Neuronal stem cell (in vitro differentiated cells): ENCODE measurements around the gene OTOG.
A peak's percentile ranks its signal among the peaks of the same experiment; 100 is the strongest.

ENCODE experiments used
- DNase-seq: peaks from one replicate; pipeline ENCODE4 v3.0.0-alpha.2; 2013; ENCODE audit warnings: low spot score
- H2AFZ ChIP-seq: one replicate; pipeline ENCODE4 v1.6.1; 2013; ENCODE audit warnings: mild to moderate bottlenecking, low read length, inconsistent platforms
- H2AK5ac ChIP-seq: 2 replicates; pipeline ENCODE4 v1.6.1; 2013; ENCODE audit warnings: low read depth, mild to moderate bottlenecking, inconsistent platforms, low read length, moderate library complexity, mixed read lengths
- H2BK120ac ChIP-seq: 2 replicates; pipeline ENCODE4 v1.6.1; 2013; ENCODE audit warnings: low read depth, mild to moderate bottlenecking, inconsistent platforms, low read length, moderate library complexity, mixed read lengths
- H2BK12ac ChIP-seq: one replicate; pipeline ENCODE4 v1.6.1; 2013; ENCODE audit warnings: low read length, inconsistent platforms
- H2BK15ac ChIP-seq: 2 replicates; pipeline ENCODE4 v1.6.1; 2013; ENCODE audit warnings: mild to moderate bottlenecking, low read length, inconsistent platforms, mixed read lengths
- H2BK5ac ChIP-seq: one replicate; pipeline ENCODE4 v1.6.1; 2013; ENCODE audit warnings: inconsistent platforms, mild to moderate bottlenecking, low read length, moderate library complexity
- H3K14ac ChIP-seq: one replicate; pipeline ENCODE4 v1.6.1; 2013; ENCODE audit warnings: low read length, inconsistent platforms
- H3K18ac ChIP-seq: 2 replicates; pipeline ENCODE4 v1.6.1; 2013; ENCODE audit warnings: low read length, inconsistent platforms
- H3K23ac ChIP-seq: 2 replicates; pipeline ENCODE4 v1.6.1; 2013; ENCODE audit warnings: low read depth, mild to moderate bottlenecking, mixed read lengths, low read length, inconsistent platforms; ENCODE audit not compliant: poor library complexity
- H3K27ac ChIP-seq: replicated peaks from 3 replicates; pipeline ENCODE4 v1.5.1; 2013; ENCODE audit warnings: low read length, inconsistent platforms
- H3K27me3 ChIP-seq, 3 experiments: 2 replicates each; pipeline ENCODE4 v1.6.1; 2013; ENCODE audit warnings: low read length in 3 of 3, mild to moderate bottlenecking in 2 of 3, inconsistent platforms in 1 of 3, low read depth in 1 of 3, mixed read lengths in 1 of 3, moderate library complexity in 1 of 3; ENCODE audit not compliant: control insufficient read depth in 3 of 3, insufficient read depth in 3 of 3
- H3K36me3 ChIP-seq, 2 donors: replicated peaks in 1 of 2; 2 replicates each; pipeline ENCODE4 v1.6.1; 2013; ENCODE audit warnings: low read length in 2 of 2; ENCODE audit not compliant: control insufficient read depth in 2 of 2, insufficient read depth in 2 of 2
- H3K4ac ChIP-seq: 2 replicates; pipeline ENCODE4 v1.6.1; 2013; ENCODE audit warnings: inconsistent platforms, mild to moderate bottlenecking, low read length, moderate library complexity
- H3K4me1 ChIP-seq, 2 donors: 1 replicate in 1 of 2; 2 replicates in 1 of 2; pipeline ENCODE4 v1.6.1; 2013; ENCODE audit warnings: low read length in 2 of 2, low read depth in 1 of 2; ENCODE audit not compliant: control insufficient read depth in 2 of 2, insufficient read depth in 1 of 2
- H3K4me2 ChIP-seq: one replicate; pipeline ENCODE4 v1.6.1; 2013; ENCODE audit warnings: mild to moderate bottlenecking, low read length, inconsistent platforms; ENCODE audit not compliant: insufficient read depth, poor library complexity, severe bottlenecking
- H3K4me3 ChIP-seq, 2 donors: 2 replicates each; pipeline ENCODE4 v1.5.1; 2013; ENCODE audit warnings: low read length in 2 of 2, mild to moderate bottlenecking in 2 of 2, inconsistent platforms in 1 of 2, moderate library complexity in 1 of 2
- H3K79me1 ChIP-seq: one replicate; pipeline ENCODE4 v1.6.1; 2013; ENCODE audit warnings: low read depth, mild to moderate bottlenecking, inconsistent platforms, low read length, moderate library complexity
- H3K9ac ChIP-seq: one replicate; pipeline ENCODE4 v1.6.1; 2013; ENCODE audit warnings: mild to moderate bottlenecking, low read depth, low read length, inconsistent platforms; ENCODE audit not compliant: poor library complexity
- H3K9me3 ChIP-seq, 2 donors: replicated peaks in 1 of 2; 2 replicates each; pipeline versions ENCODE3 to v1.6.1; 2013; ENCODE audit warnings: low read length in 2 of 2, mild to moderate bottlenecking in 2 of 2, inconsistent platforms in 1 of 2, low read depth in 1 of 2, mixed read lengths in 1 of 2, moderate library complexity in 1 of 2; ENCODE audit not compliant: control insufficient read depth in 2 of 2, insufficient read depth in 1 of 2
- H4K8ac ChIP-seq: one replicate; pipeline ENCODE4 v1.6.1; 2013; ENCODE audit warnings: low read depth, mild to moderate bottlenecking, inconsistent platforms, low read length, moderate library complexity
- H4K91ac ChIP-seq: one replicate; pipeline ENCODE4 v1.6.1; 2013; ENCODE audit warnings: low read length, low read depth, mild to moderate bottlenecking, inconsistent platforms; ENCODE audit not compliant: poor library complexity
- WGBS, 2 donors: extraction: QIAGEN DNeasy Blood & Tissue Kit; methylation state at CpG; one replicate each; pipeline ENCODE4 v1.1.7; 2013; ENCODE audit warnings: missing lambda C conversion rate in 2 of 2, mixed read lengths in 1 of 2; ENCODE audit not compliant: insufficient read length in 2 of 2, insufficient replicate concordance in 1 of 2; ENCODE audit errors: extremely low coverage in 2 of 2; 5-methylcytosine and 5-hydroxymethylcytosine counted together

Gene OTOG

GRCh38 chr11:17598700-17599459, 51.8 kb downstream of the OTOG start:
- H4K91ac ChIP-seq = no peak overlapping the region
- no peaks in the 10 kb centered on the region for H3K79me1 ChIP-seq
- H3K18ac ChIP-seq = no peak overlapping the region
- H3K4me3 ChIP-seq = no peak overlapping the region
- H2AFZ ChIP-seq = peak overlapping the region; percentile 25
- peak overlapping the region; percentile 73 for H4K8ac ChIP-seq
- no peak overlapping the region for H2BK12ac ChIP-seq
- no peak overlapping the region for H3K4me2 ChIP-seq
- H3K36me3 ChIP-seq = no peaks in the 10 kb centered on the region
- no peak overlapping the region for H3K14ac ChIP-seq
- no peak overlapping the region for H3K27ac ChIP-seq
- H3K9ac ChIP-seq = no peak overlapping the region
- H3K4ac ChIP-seq = no peak overlapping the region
- H2BK120ac ChIP-seq = no peak overlapping the region
- peaks cover 0 to 19% (median 0%) of the 10 kb centered on the region in 3 experiments for H3K27me3 ChIP-seq
- H2AK5ac ChIP-seq = no peak overlapping the region
- no peak overlapping the region for H3K23ac ChIP-seq
- whole genome bisulfite sequencing, 2 donors = no CpG with 5 or more reads among the region's 17 CpGs
- peaks cover 0 to 11% of the 10 kb centered on the region in 2 donors for H3K4me1 ChIP-seq
- H3K9me3 ChIP-seq = peaks cover 0 to 4% of the 10 kb centered on the region in 2 donors
- no peak overlapping the region for H2BK5ac ChIP-seq
- no peak overlapping the region for H2BK15ac ChIP-seq
- DNase-seq = peak; percentile 74

GRCh38 chr11:17599460-17599925, 52.4 kb downstream of the OTOG start:
- no peak overlapping the region for H3K18ac ChIP-seq
- no peak overlapping the region for H2BK5ac ChIP-seq
- H3K79me1 ChIP-seq = no peaks in the 10 kb centered on the region
- no CpG with 5 or more reads among the region's 10 CpGs for WGBS, 2 donors
- no peak overlapping the region for H3K4me2 ChIP-seq
- H3K36me3 ChIP-seq = no peaks in the 10 kb centered on the region
- H4K91ac ChIP-seq = no peak overlapping the region
- H3K14ac ChIP-seq = no peak overlapping the region
- peaks cover 0 to 19% (median 0%) of the 10 kb centered on the region in 3 experiments for H3K27me3 ChIP-seq
- no peak overlapping the region for H2AK5ac ChIP-seq
- H3K4me1 ChIP-seq = peaks cover 0 to 11% of the 10 kb centered on the region in 2 donors
- H2AFZ ChIP-seq = peak overlapping the region; percentile 25
- H2BK12ac ChIP-seq = no peak overlapping the region
- H3K9ac ChIP-seq = no peak overlapping the region
- no peak overlapping the region for H3K27ac ChIP-seq
- peaks cover 0 to 2% of the 10 kb centered on the region in 2 donors for H3K9me3 ChIP-seq
- H4K8ac ChIP-seq = no peak overlapping the region
- no peak for DNase-seq
- H2BK120ac ChIP-seq = no peak overlapping the region
- H3K4me3 ChIP-seq = no peak overlapping the region
- no peak overlapping the region for H3K23ac ChIP-seq
- no peak overlapping the region for H2BK15ac ChIP-seq
- no peak overlapping the region for H3K4ac ChIP-seq

GRCh38 chr11:17600316-17601255, 53.5 kb downstream of the OTOG start:
- WGBS, 2 donors = no CpG with 5 or more reads among the region's 16 CpGs
- Histone ChIP-seq H3K4ac (no peak overlapping the region), H2AFZ (no peak overlapping the region), H3K9me3 (no peaks in the 10 kb centered on the region), H3K27me3 (peaks cover 0 to 19% (median 0%) of the 10 kb centered on the region in 3 experiments), H3K4me3 (no peak overlapping the region), H3K79me1 (no peaks in the 10 kb centered on the region), H3K18ac (peak overlapping the region; percentile 54), H3K4me1 (peaks cover 0 to 11% of the 10 kb centered on the region in 2 donors), H3K27ac (no peak overlapping the region), H4K8ac (no peak overlapping the region), H3K23ac (no peak overlapping the region), H3K36me3 (no peaks in the 10 kb centered on the region), H4K91ac (no peak overlapping the region), H2BK5ac (no peak overlapping the region), H2AK5ac (no peak overlapping the region), H2BK120ac (no peak overlapping the region), H3K14ac (no peak overlapping the region), H2BK12ac (no peak overlapping the region), H3K4me2 (no peak overlapping the region), H2BK15ac (no peak overlapping the region), H3K9ac (no peak overlapping the region)
- DNase-seq = no peak

- no peak overlapping the region for H3K4me2 ChIP-seq
- no CpG with 5 or more reads among the region's 7 CpGs for WGBS, 2 donors
Measured at GRCh38 chr11:17601256-17601671, 54.2 kb downstream of the OTOG start.

More at GRCh38 chr11:17601256-17601671, 54.2 kb downstream of the OTOG start:
- Histone ChIP-seq H2AK5ac (no peak overlapping the region), H3K4ac (no peak overlapping the region), H3K27me3 (peaks cover 0 to 21% (median 0%) of the 10 kb centered on the region in 3 experiments), H3K36me3 (no peaks in the 10 kb centered on the region), H3K4me1 (peaks cover 0 to 11% of the 10 kb centered on the region in 2 donors), H3K27ac (no peak overlapping the region), H2BK12ac (no peak overlapping the region), H3K14ac (no peak overlapping the region), H3K18ac (peak overlapping the region; percentile 54), H3K4me3 (no peak overlapping the region), H3K9ac (no peak overlapping the region), H4K91ac (no peak overlapping the region), H2BK5ac (no peak overlapping the region), H4K8ac (no peak overlapping the region), H3K79me1 (no peaks in the 10 kb centered on the region), H3K9me3 (no peaks in the 10 kb centered on the region), H2AFZ (no peak overlapping the region), H2BK15ac (no peak overlapping the region), H3K23ac (no peak overlapping the region), H2BK120ac (no peak overlapping the region)
- DNase-seq = no peak
